A673 (cell line): ENCODE measurements around the gene OR11L1. TPM values are rescaled to one million over a fixed set of nuclear protein-coding genes. Genes with fewer than 3 reads are reported as not detected.

Experiments
- BruUV-seq: library from RNA; stranded (reverse); fragments of 400-500 nt; replicated peaks from 2 replicates; lab custom pipeline; 2021; lab: Mats Ljungman, UMichigan
- CTCF ChIA-PET: fragments of 300-600 bp; sonication (Branson Sonifier 250); formaldehyde crosslinking; loops from one replicate; lab custom pipeline; 2022; ENCODE audit warnings: antibody characterized with exemption; lab: Charles Lee
- POLR2A ChIA-PET: fragments of 300-600 bp; sonication (Branson Sonifier 250); formaldehyde crosslinking; loops from one replicate; lab custom pipeline; 2022; ENCODE audit warnings: antibody characterized with exemption; ENCODE audit not compliant: low non-redundant PET; lab: Charles Lee
- DNase-seq: peaks from one replicate; pipeline ENCODE4 v3.0.0-alpha.2; 2015; ENCODE audit warnings: low spot score
- H3K27ac ChIP-seq: fragments of 200-600 bp; sonication (generic); 2 replicates; pipeline ENCODE4 v1.5.1; 2016; ENCODE audit warnings: mixed run types, low read depth, mild to moderate bottlenecking, mixed read lengths, antibody characterized with exemption, low read length; ENCODE audit not compliant: poor library complexity, severe bottlenecking
- H3K27me3 ChIP-seq: fragments of 200-600 bp; sonication (generic); replicated peaks from 2 replicates; pipeline ENCODE4 v1.6.1; 2017; ENCODE audit warnings: mixed run types, low read depth, mild to moderate bottlenecking, mixed read lengths, antibody characterized with exemption, low read length; ENCODE audit not compliant: insufficient read depth, poor library complexity
- H3K36me3 ChIP-seq: fragments of 200-600 bp; sonication (generic); 2 replicates; pipeline ENCODE4 v1.6.1; 2016; ENCODE audit warnings: mixed run types, mild to moderate bottlenecking, mixed read lengths, antibody characterized with exemption, low read length; ENCODE audit not compliant: insufficient read depth, poor library complexity, severe bottlenecking
- H3K4me1 ChIP-seq: fragments of 200-600 bp; sonication (generic); 2 replicates; pipeline ENCODE4 v1.6.1; 2017; ENCODE audit warnings: mixed run types, mild to moderate bottlenecking, mixed read lengths, antibody characterized with exemption, low read length; ENCODE audit not compliant: insufficient read depth, poor library complexity, severe bottlenecking
- H3K4me3 ChIP-seq: fragments of 200-600 bp; sonication (generic); 2 replicates; pipeline ENCODE4 v1.5.1; 2016; ENCODE audit warnings: low read depth, mixed run types, mild to moderate bottlenecking, mixed read lengths, low read length; ENCODE audit not compliant: poor library complexity, severe bottlenecking
- H3K9me3 ChIP-seq: fragments of 200-600 bp; sonication (generic); 2 replicates; pipeline ENCODE4 v1.6.1; 2016; ENCODE audit warnings: mixed run types, low read depth, mild to moderate bottlenecking, mixed read lengths, antibody characterized with exemption, low read length; ENCODE audit not compliant: poor library complexity, severe bottlenecking
- EZH2 ChIP-seq: fragments of 200-600 bp; sonication (generic); IDR thresholded peaks from 2 replicates; pipeline ENCODE4 v1.6.1; 2017; ENCODE audit warnings: borderline replicate concordance, low read depth, mild to moderate bottlenecking, mixed read lengths, antibody characterized with exemption, low read length; ENCODE audit not compliant: poor library complexity, severe bottlenecking
- intact Hi-C: fragments of 100-400 bp; cut with micrococcal nuclease; formaldehyde crosslinking; loops from one replicate; pipeline ENCODE4 v1.10.0; 2022; ENCODE audit not compliant: unreplicated experiment
- total RNA-seq: library from RNA; stranded (reverse); gene quantifications from 2 replicates; pipeline ENCODE4 v1.2.3, GENCODE V29; 2021
- TF ChIP-seq, protein P1 (sequence below): fragments of 300-800, 200-600 bp; sonication (generic); conservative IDR thresholded peaks from 2 replicates; pipeline ENCODE4 v1.5.1; 2017; ENCODE audit warnings: low read depth, mild to moderate bottlenecking, antibody characterized with exemption, low read length, moderate library complexity, mixed read lengths

OR11L1 gene
- total RNA-seq, 1 experiment from 2014 or later: not detected

DNA sequence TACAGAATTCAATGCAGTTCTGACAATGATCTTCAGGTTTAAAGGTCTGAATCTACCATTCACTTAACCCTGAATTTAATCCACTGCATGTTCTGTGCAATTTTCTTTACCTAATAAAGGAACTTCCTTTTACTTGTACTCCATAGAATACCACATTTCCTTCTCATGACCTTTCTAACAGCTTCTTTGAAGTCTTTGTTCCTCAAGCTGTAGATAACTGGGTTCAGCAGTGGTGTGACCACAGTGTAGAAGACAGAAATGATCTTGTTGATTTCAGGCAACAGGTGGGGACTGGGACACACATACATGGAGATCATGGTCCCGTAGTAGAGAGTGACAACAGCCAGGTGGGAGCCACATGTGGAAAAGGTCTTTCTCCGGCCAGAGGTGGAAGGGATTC, 878 bp downstream of the OR11L1 start:
- H3K36me3 ChIP-seq: no peaks in the 10 kb centered on the region
- no peaks in the 10 kb centered on the region for H3K27me3 ChIP-seq
- CTCF ChIA-PET: no interaction called here
- no peaks in the 10 kb centered on the region for H3K4me1 ChIP-seq
- BruUV-seq: no TSS peak
- POLR2A ChIA-PET: no interaction called here
- DNase-seq: no peak
- no peak for TF ChIP-seq EZH2
- TF ChIP-seq, protein P1, sequence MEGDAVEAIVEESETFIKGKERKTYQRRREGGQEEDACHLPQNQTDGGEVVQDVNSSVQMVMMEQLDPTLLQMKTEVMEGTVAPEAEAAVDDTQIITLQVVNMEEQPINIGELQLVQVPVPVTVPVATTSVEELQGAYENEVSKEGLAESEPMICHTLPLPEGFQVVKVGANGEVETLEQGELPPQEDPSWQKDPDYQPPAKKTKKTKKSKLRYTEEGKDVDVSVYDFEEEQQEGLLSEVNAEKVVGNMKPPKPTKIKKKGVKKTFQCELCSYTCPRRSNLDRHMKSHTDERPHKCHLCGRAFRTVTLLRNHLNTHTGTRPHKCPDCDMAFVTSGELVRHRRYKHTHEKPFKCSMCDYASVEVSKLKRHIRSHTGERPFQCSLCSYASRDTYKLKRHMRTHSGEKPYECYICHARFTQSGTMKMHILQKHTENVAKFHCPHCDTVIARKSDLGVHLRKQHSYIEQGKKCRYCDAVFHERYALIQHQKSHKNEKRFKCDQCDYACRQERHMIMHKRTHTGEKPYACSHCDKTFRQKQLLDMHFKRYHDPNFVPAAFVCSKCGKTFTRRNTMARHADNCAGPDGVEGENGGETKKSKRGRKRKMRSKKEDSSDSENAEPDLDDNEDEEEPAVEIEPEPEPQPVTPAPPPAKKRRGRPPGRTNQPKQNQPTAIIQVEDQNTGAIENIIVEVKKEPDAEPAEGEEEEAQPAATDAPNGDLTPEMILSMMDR: no peak
- intact Hi-C loops: no loop called here
- H3K4me3 ChIP-seq: no peak overlapping the region
- no peaks in the 10 kb centered on the region for H3K9me3 ChIP-seq
- no peak overlapping the region for H3K27ac ChIP-seq

- H3K27me3 ChIP-seq: no peaks in the 10 kb centered on the region
- H3K4me1 ChIP-seq: no peaks in the 10 kb centered on the region
- TF ChIP-seq, protein P1: no peak
- TF ChIP-seq EZH2: no peak
- ChIA-PET CTCF (no interaction called here), POLR2A (no interaction called here)
- H3K4me3 ChIP-seq: no peak overlapping the region
- intact Hi-C loops: no loop called here
- no peak overlapping the region for H3K27ac ChIP-seq
- DNase-seq: no peak
- BruUV-seq: no TSS peak
- H3K9me3 ChIP-seq: no peaks in the 10 kb centered on the region
- H3K36me3 ChIP-seq: no peaks in the 10 kb centered on the region
Observed at GRCh38 chr1:247833601-247834000, 8.1 kb downstream of the OR11L1 start.

- Histone ChIP-seq H3K27ac (no peak overlapping the region), H3K4me1 (no peaks in the 10 kb centered on the region), H3K36me3 (no peaks in the 10 kb centered on the region), H3K9me3 (no peaks in the 10 kb centered on the region), H3K27me3 (no peaks in the 10 kb centered on the region), H3K4me3 (no peak overlapping the region)
- BruUV-seq: no TSS peak
- ChIA-PET CTCF (no interaction called here), POLR2A (no interaction called here)
- no peak for DNase-seq
- TF ChIP-seq, protein P1: no peak
- no peak for TF ChIP-seq EZH2
- intact Hi-C loops: no loop called here
Observed at GRCh38 chr1:247829656-247830055, 12.0 kb downstream of the OR11L1 start.
